ENCODE measurements around the gene CYP2U1.
"Not testable (repeated sequence)": the region's sequence is repeated elsewhere in the genome, so short reads cannot be mapped to it uniquely, and the experiment has no call there.

Gene CYP2U1

GRCh38 chr4:107922486-107923473, 8.6 kb upstream of the CYP2U1 start:
- no peak for DNase-seq (ENCODE audit: low spot score)

GRCh38 chr4:107925713-107926112, 5.6 kb upstream of the CYP2U1 start:
- DNase-seq (ENCODE audit: low spot score): not testable (repeated sequence)

- not testable (repeated sequence) for DNase-seq (ENCODE audit: low spot score)
Observed at GRCh38 chr4:107926875-107927274, 4.5 kb upstream of the CYP2U1 start.

- peak; percentile 22 for DNase-seq (ENCODE audit: low spot score)
Observed at GRCh38 chr4:107931775-107932321, 499 bp downstream of the CYP2U1 start.

GRCh38 chr4:107935246-107935645, 3.9 kb downstream of the CYP2U1 start:
- DNase-seq (ENCODE audit: low spot score): no peak

GRCh38 chr4:107937040-107937439, 5.7 kb downstream of the CYP2U1 start:
- no peak for DNase-seq (ENCODE audit: low spot score)

GRCh38 chr4:107939307-107939706, 8.0 kb downstream of the CYP2U1 start:
- DNase-seq (ENCODE audit: low spot score): no peak

GRCh38 chr4:107945809-107946208, 14.5 kb downstream of the CYP2U1 start:
- DNase-seq (ENCODE audit: low spot score): no peak

- no peak for DNase-seq (ENCODE audit: low spot score)
Observed at GRCh38 chr4:107950746-107951540, 19.6 kb downstream of the CYP2U1 start.

GRCh38 chr4:107951551-107951950, 20.2 kb downstream of the CYP2U1 start:
- DNase-seq (ENCODE audit: low spot score): no peak

GRCh38 chr4:107956011-107956410, 24.7 kb downstream of the CYP2U1 start:
- no peak for DNase-seq (ENCODE audit: low spot score)

GRCh38 chr4:107966903-107967302, 35.6 kb downstream of the CYP2U1 start:
- no peak for DNase-seq (ENCODE audit: low spot score)

- not testable (repeated sequence) for DNase-seq (ENCODE audit: low spot score)
Observed at GRCh38 chr4:107967519-107967918, 36.2 kb downstream of the CYP2U1 start.

GRCh38 chr4:107967921-107968320, 36.6 kb downstream of the CYP2U1 start:
- not testable (repeated sequence) for DNase-seq (ENCODE audit: low spot score)

- no peak for DNase-seq (ENCODE audit: low spot score)
Observed at GRCh38 chr4:107970063-107970798, 38.9 kb downstream of the CYP2U1 start.

- no peak for DNase-seq (ENCODE audit: low spot score)
Observed at GRCh38 chr4:107972605-107973004, 41.3 kb downstream of the CYP2U1 start.

GRCh38 chr4:107974523-107974922, 43.2 kb downstream of the CYP2U1 start:
- no peak for DNase-seq (ENCODE audit: low spot score)

GRCh38 chr4:107977482-107977881, 46.1 kb downstream of the CYP2U1 start:
- DNase-seq (ENCODE audit: low spot score): no peak

GRCh38 chr4:107977966-107978705, 46.8 kb downstream of the CYP2U1 start:
- DNase-seq (ENCODE audit: low spot score): no peak

GRCh38 chr4:107978716-107979451, 47.5 kb downstream of the CYP2U1 start:
- DNase-seq (ENCODE audit: low spot score): no peak

Measured in NAMALWA (cell line).